NCI-H128 (cell line): ENCODE measurements around the gene GASK1A.

ENCODE experiments used
- DNase-seq: peaks from one replicate; lab custom pipeline; 2025; ENCODE audit not compliant: unreplicated experiment; lab: John Stamatoyannopoulos, UW

The GASK1A gene

GRCh38 chr3:43013256-43013655 is 34.1 kb downstream of the GASK1A start:
- no peak for DNase-seq

GRCh38 chr3:43013743-43014155 is 34.6 kb downstream of the GASK1A start:
- DNase-seq = no peak

DNA sequence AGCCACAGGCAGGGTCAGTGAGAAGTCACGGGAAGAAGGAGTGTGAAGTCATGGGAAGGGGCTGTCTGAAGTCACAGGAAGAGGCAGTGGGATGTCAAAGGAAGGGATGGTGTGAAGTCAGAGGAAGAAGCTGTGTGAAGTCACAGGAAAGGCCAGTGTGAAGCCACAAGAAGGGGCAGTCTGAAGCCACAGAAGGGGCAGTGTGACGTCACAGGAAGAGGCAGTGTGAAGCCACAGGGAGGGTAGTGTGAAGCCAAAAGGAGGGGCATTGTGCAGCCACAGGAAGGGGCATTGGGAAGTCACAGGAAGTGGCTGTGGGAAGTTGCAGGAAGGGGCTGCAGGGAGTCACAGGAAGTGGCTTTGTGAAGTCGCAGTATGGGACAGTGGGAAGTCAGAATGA is 35.1 kb downstream of the GASK1A start:
- no peak for DNase-seq

DNA sequence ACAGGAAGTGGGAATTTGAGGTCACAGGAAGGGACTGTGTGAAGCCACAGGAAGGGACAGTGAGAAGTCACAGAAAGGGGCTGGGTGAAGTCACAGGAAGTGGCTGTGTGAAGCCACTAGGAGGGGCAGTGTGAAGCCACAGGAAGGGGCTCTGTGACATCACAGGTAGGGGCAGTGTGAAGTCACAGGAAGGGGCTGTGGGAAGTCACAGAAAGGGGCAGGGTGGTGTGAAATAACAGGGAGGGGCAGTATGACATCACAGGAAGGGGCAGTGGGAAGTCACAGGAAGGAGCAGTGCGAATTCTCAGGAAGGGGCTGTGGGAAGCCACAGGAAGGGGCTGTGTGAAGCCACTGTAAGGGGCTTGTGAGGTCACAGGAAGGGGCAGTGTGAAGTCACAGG is 35.8 kb downstream of the GASK1A start:
- DNase-seq = no peak

DNA sequence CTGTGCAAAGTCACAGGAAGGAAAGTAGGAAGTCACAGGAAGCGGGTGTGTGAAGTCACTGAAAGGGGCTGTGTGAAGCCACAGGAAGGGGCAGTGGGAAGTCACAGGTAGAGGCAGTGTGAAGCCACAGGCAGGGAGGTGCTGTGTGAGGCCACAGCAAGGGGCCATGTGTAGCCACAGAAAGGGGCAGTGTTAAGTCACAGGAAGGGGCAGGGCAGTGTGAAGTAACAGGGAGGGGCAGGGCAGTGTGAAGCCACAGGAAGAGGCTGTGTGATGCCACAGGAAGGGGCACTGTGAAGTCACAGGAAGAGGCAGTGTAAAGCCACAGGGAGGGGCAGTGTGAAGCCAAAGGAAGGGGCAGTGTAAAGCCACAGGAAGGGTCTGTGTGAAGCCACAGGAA is 36.5 kb downstream of the GASK1A start:
- DNase-seq = no peak

DNA sequence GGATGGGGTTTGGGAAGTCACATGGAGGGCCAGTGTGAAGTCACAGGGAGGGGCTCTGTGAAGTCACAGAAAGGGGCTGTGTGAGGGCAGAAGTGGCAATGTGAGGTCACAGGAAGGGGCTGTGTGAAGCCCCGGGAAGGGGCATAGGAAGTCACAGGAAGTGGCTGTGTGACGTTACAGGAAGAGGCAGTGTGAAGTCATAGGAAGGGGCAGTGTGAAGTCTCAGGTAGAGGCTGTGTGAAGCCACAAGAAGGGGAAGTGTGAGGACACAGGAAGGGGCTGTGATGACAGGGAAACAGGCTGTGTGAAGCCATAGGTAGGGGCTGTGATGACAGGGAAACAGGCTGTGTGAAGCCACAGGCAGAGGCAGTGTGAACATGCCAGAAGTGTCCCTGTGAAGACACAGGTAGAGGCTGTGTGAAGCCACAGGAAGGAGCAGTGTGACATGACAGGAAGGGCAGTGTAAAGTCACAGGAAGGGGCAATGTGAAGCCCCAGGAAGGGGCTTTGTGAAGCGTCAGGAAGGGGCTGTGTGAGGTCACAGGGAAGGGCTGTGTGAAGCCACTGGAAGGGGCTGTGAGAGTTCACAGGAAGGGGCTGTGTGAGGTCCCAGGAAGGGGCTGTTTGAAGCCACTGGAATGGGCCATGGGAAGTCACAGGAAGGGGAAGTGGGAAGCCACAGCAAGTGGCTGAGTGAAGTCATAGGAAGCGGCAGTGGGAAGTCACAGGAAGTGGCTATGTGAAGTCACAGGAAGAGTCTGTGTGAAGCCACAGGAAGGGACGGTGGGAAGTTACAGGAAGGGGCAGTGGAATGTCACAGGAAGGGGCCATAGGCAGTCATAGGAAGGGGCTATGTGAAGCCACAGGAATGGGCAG is 37.1 kb downstream of the GASK1A start:
- no peak for DNase-seq

DNA sequence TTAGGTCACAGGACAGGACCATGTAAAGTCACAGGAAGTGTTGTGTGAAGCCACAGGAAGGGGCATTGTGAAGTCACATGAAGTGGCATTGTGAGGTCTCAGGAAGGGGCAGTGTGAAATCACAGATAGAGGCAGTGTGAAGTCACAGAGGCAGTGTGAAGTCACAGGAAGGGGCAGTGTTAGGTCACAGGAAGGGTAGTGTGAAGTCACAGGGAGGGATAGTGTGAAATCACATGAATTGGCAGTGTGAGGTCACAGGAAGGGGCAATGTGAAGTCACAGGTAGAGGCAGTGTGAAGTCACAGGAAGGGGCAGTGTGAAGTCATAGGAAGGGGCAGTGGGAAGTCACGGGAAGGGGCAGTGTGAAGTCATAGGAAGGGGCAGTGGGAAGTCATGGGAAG is 37.9 kb downstream of the GASK1A start:
- DNase-seq = no peak

DNA sequence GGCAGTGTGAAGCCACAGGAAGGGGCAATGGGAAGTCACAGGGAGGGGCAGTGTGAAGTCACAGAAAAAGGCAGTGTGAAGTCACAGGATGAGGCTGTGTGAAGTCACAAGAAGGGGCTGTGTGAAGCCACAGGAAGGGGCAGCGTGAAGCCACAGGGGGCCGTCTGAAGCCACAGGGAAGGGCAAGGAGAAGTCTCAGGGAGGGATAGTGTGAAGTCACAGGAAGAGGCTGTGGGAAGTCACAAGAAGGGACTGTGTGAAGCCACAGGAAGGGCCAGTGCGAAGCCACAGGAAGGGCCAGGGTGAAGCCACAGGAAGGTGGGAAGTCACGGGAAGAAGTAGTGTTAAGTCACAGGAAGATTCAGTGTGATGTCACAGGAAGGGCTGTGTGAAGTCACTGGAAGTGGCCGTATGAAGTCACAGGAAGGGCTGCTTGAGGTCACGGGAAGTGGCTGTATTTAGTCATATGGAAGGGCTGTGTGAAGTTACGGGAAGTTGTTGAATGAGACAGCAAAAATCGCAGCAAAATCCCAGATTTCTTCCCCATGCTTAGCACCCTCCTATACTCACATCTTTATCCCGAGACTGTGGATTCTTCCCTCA is 38.6 kb downstream of the GASK1A start:
- DNase-seq = no peak

GRCh38 chr3:43018246-43018645 is 39.1 kb downstream of the GASK1A start:
- DNase-seq = no peak

DNA sequence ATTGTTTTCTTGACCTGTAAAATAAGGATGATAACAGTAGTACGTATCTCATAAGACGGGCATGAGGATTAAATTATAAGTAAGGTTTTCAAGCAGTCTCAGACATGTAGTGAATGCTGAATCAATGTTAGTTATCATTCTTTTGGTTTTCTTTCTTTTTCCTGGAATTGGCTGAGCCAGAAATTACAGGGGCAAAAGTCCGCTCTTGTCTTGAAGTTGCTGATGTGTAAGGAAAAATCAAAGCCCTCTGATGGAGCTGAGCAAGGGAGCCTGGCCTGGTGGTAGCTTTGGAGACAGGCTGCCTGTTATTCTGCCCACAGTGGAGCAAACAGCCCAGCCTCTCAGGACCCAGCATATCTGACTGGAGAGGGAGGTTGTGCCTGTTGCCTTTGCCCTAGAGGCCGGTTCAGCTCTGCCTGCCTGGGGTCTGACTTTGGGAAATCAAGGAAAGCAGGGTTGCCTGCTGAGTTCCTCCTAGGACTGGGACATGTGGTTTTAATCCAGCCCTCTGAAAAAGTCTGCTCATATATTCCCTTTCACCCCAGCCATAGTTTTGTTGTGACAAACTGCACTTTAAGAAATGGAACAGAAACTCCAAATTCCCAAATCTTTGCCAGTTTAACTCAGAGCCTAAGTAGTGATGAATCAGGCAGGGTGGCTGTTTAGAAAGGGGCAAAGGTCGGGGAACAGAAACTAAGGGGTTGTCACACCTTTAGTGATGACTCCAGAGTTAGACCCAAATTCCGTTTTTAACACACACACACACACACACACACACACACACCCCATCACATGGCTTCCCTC is 40.1 kb downstream of the GASK1A start:
- no peak for DNase-seq

- DNase-seq = no peak
These were observed 40.7 kb downstream of the GASK1A start for GRCh38 chr3:43019826-43020225.

DNA sequence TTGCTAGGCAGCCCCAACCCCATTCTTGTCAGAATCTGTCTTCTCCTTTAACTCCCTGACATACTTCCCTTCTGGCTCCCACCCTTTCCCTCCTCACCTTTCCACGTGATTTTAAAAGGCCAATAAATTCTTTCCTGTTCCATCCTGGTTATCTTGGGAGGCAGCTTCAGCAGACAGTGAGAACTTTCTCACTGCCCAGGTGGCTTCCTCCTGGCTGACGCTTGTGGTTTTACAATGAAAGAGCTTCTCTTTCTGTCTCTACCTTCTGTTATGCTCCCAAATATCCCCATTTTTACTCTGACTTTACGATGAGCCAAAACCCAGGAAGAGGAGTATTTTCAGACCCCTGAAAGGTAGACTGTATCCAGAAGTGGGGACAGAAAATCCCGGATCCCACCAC is 42.1 kb downstream of the GASK1A start:
- no peak for DNase-seq

DNA sequence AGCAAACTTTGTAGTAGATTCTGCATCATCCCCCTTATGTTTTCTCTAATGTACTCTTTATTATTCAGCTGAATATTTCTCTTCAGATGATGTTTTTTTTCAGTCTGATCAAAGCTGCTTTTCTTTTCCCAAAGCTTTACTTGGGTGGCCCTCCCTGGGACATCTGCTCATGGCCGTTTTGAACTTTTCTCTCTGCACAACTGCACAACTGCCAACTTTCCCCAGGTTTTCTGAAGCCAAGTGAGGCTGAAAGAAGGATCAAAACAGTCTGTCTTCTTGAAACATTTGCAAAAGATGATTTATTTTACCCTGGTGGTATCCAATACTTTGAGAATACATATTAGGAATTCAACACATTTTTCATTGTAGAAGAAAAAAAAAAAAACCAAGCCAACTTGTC is 43.0 kb downstream of the GASK1A start:
- DNase-seq = no peak

GRCh38 chr3:43023066-43023465 is 44.0 kb downstream of the GASK1A start:
- no peak for DNase-seq

GRCh38 chr3:43023746-43024145 is 44.6 kb downstream of the GASK1A start:
- DNase-seq = no peak

DNA sequence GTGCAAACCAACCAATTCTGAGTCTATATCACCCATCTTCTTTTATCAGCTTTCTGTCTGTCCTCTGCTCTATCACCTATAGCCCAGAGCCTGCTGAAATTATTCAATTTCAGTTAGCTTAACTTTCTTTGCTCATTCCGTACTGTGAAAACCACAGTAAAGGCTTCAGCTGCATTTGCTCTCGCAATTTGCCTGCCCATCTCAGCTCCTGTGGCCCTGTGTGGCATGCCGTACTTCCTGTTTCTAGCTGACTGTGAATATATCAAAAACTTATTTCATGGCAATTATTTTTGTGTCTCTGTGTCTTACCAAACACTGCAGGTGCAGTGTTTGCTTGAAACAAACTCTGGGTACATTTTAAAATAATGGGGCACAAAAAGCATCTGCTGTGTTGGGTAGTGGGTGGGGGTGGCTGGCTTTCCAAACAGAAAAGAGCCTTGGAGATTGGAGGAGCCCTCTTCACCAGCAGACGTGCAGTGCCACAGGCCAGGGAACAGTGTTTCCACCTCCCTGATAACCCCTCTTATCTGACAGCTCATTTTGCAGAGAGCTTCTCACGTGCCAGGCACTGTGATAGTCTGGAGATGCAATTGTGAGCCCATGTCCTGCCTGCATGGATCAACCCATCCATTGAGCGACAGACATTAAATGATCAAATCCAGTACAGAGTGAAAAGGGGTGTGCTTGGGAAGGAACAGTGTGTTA is 45.2 kb downstream of the GASK1A start:
- DNase-seq = no peak

- no peak for DNase-seq
These were observed 46.3 kb downstream of the GASK1A start for GRCh38 chr3:43025423-43025822.

- no peak for DNase-seq
These were observed 48.9 kb downstream of the GASK1A start for GRCh38 chr3:43028001-43028400.

DNA sequence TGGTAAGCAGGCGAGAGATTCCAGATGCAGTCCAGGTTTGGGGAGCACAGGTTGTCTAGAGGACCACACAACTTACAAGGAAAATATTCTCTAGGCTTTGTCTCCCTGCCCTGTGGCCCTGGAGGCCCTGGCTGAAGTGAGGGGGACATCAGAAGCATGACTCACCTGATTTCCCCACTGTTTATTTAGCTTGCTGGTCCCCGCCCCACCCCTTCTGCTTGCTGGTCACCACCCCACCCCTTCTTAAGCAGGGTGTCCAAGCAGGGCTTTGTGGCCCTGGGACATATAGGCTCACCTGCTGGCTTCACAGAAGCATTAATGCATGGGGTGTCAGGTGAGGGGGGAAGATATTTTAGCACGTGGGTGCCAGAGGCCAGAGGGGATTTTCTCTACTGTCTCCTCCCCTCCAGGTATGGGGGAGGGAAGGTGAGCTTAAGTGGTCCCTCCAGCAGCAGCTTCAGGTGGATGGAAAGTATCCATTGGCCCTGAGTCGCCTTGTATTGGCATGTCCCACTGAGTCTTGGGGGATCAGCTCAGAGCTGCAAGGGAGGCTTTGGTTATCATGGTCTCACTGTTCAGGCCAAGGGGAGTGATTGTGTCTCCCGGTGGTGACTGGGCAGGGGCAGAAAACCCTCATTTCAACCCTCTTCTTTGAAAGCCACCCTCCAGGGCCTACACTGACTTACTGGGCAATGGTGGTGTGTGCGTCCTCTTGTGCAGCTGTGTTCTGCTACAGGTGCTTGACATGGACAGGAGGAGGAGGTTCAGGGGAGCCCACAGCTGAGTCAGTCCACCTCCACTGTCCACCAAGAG is 49.8 kb downstream of the GASK1A start:
- no peak for DNase-seq

- DNase-seq = no peak
These were observed 51.2 kb downstream of the GASK1A start for GRCh38 chr3:43030162-43030935.
